Heart left ventricle (tissue), 13 donors: ENCODE data around the gene ARHGEF40.

Source experiments
- CTCF ChIP-seq, 12 donors: fragments of 200-600 bp; sonication (generic) in 4 of 12; IDR thresholded peaks; one replicate each; pipeline versions ENCODE4 v1.5.0 to v1.8.0; 2018 to 2022; ENCODE audit warnings: antibody characterized with exemption in 12 of 12, mild to moderate bottlenecking in 5 of 12
- POLR2A ChIP-seq, 2 donors: fragments of 450-650 bp; IDR thresholded peaks; one replicate each; pipeline ENCODE4 v1.6.1; 2017; ENCODE audit warnings: antibody characterized with exemption in 2 of 2, mild to moderate bottlenecking in 2 of 2, moderate library complexity in 2 of 2
- donor health status: ischemic (EF 13 %, LVEDD 7.1; RV severe dilation, severe dysfunction).
- donor health status: DM: no; HTN: yes; CAD: no.
- donor health status: DM: no; HTN: no; CAD: no.
- donor health status: ischemic (EF 25% LVEDD 6.9; RV normal size, moderate dysfunction).
- donor health status: ischemic (EF 25% LVEDD 5.7; RV mildly dilated, moderate dysfunction).
- donor health status: ischemic (EF 35%, LVEDD 5.7; RV mildly dilated, moderate dysfunction).
- donor health status: nonischemic (EF 11% LVEDD 7.7; RV severe dilation, severe dysfunction).
- donor health status: DM: yes; HTN: yes; CAD: no.
- donor health status: PGD.
- donor health status: ischemic (EF 29% LVEDD 5.4; RV normal size, mild dysfunction).
- donor health status: nonischemic (EF 23%, LVEDD 6.1; RV moderate dilation, normal function).

GRCh38 chr14:21020977-21021545, 49.0 kb upstream of the ARHGEF40 start:
- TF ChIP-seq POLR2A (IDR thresholded peaks at IDR 0.05) (no peak), CTCF (IDR thresholded peaks at IDR 0.05) (no peak)
